ENCODE data around the gene FOSL2. TPM values are rescaled to one million over a fixed set of nuclear protein-coding genes. Genes with fewer than 3 reads are reported as not detected.

The FOSL2 gene
- total RNA-seq, 2 donors from 2014 or later = 27.5 to 33.9 TPM

- TF ChIP-seq CTCF (IDR thresholded peaks at IDR 0.05) (no peak), POLR2A (IDR thresholded peaks at IDR 0.05) (no peak)
- Histone ChIP-seq H3K27ac (peak overlapping the region in 1 of 4 donors; percentile 38), H3K27me3 (no peaks in the 10 kb centered on the region), H3K9me3 (no peaks in the 10 kb centered on the region), H3K4me3 (no peak overlapping the region), H3K36me3 (replicated peaks in 1 of 2; ENCODE audit: insufficient read depth in 1 of 2, low read depth in 2 of 2) (no peaks in the 10 kb centered on the region), H3K4me1 (no peaks in the 10 kb centered on the region)
- peak in 1 of 4 donors; percentile 32 for DNase-seq
- no peak for ATAC-seq
- 75 to 76% methylated on average over 8 of the region's 8 CpGs for WGBS, 2 donors
- intact Hi-C loops (cut with DNase I) = no loop called here
These were observed 55.5 kb downstream of the FOSL2 start for GRCh38 chr2:28447943-28448792.

DNA sequence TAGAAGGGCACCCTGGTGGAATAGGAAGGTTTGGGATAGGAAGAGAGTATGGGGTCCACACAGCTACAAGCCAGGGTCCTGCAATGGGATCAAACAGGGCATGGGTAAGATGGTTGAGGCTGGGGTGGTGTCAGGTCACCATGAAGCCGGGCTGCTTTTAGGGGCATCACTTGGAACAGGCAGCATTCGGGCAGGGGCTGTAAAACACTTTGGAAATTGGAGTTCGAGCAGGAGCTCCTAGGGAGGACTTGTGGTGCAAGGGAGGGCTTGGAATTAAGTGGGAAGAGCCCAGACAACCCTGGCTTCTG, 56.1 kb downstream of the FOSL2 start:
- ATAC-seq (no peak), DNase-seq (no peak)
- intact Hi-C loops (cut with DNase I) = no loop called here
- TF ChIP-seq CTCF (IDR thresholded peaks at IDR 0.05) (no peak), POLR2A (IDR thresholded peaks at IDR 0.05) (no peak)
- no peaks in the 10 kb centered on the region for H3K9me3 ChIP-seq
- no peaks in the 10 kb centered on the region for H3K27me3 ChIP-seq
- H3K4me1 ChIP-seq = no peaks in the 10 kb centered on the region
- H3K36me3 ChIP-seq (replicated peaks in 1 of 2; ENCODE audit: insufficient read depth in 1 of 2, low read depth in 2 of 2) = no peaks in the 10 kb centered on the region
- no peak overlapping the region for H3K4me3 ChIP-seq
- H3K27ac ChIP-seq = peak overlapping the region in 1 of 4 donors; percentile 38
- WGBS, 2 donors = 75 to 83% methylated on average over 3 of the region's 3 CpGs

DNA sequence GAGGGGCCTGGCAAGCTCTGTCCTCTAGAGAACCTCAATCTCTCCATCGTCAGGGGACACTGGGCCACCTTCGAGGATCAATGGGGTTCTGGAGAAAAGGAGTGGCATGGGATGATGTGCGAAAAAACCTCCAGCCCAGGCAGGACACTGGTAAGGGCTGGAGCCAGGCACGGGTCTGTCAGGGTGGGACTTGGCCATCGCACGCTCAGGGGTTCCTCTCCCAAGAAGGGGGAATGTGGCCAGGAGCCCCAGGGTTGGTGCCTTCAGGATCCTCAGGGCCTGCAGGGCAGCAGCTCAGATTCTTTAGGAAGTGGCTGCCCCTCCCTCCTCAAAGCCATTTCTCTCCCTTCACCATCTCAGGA, 56.4 kb downstream of the FOSL2 start:
- H3K9me3 ChIP-seq = no peaks in the 10 kb centered on the region
- H3K4me3 ChIP-seq = no peak overlapping the region
- WGBS, 2 donors = 74 to 84% methylated on average over 4 to 6 of the region's 6 CpGs
- H3K27ac ChIP-seq = no peak overlapping the region
- no peaks in the 10 kb centered on the region for H3K36me3 ChIP-seq (replicated peaks in 1 of 2; ENCODE audit: insufficient read depth in 1 of 2, low read depth in 2 of 2)
- intact Hi-C loops (cut with DNase I) = no loop called here
- no peaks in the 10 kb centered on the region for H3K4me1 ChIP-seq
- no peak for DNase-seq
- TF ChIP-seq CTCF (IDR thresholded peaks at IDR 0.05) (no peak), POLR2A (IDR thresholded peaks at IDR 0.05) (no peak)
- no peaks in the 10 kb centered on the region for H3K27me3 ChIP-seq
- ATAC-seq = no peak

DNA sequence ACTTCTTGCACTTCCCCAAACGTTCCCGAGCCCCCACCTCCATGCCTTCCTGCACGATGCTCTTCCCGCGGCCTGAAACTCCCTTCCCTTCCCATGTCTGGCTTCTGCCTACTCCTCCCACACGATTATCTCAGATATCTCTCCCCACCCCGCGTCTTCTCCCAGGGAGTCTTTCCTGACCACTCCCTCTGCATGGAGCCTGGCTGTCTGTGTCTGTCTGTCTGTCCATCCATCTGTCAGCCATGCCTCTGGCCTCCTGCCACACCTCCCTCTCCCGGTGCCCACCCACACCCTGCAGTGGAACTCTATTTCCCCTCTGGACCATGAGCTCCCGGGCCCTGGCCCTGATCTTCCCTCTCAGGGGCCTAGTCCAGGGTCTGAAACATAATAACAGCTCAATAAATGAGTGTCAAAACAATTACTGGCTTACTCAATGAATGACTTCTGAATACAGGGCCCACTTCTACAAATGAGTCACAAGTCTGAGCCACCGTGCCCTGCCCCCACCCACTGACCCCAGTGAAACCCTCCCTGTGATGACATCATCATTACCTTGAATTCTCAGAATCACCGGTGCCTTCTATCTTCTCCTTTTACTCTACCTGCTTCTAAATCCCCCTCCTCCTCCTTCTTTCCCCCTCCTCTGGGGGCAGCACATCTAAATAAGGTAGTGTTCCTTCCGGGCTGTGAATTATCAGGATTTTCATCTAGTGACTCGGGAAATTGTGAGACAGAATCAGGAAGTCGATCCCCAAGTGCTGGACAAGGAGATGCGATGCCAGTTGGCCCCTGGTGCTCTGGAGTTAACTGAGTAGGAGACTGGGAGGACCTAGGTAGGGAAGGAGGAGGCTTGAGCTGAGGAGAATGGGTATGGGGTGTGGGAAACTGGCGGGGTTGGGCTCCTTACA, 57.1 kb downstream of the FOSL2 start:
- H3K4me3 ChIP-seq = no peak overlapping the region
- no peak for TF ChIP-seq POLR2A (IDR thresholded peaks at IDR 0.05)
- TF ChIP-seq CTCF (IDR thresholded peaks at IDR 0.05) = no peak
- H3K9me3 ChIP-seq = no peaks in the 10 kb centered on the region
- H3K27ac ChIP-seq = no peak overlapping the region
- no peaks in the 10 kb centered on the region for H3K36me3 ChIP-seq (replicated peaks in 1 of 2; ENCODE audit: insufficient read depth in 1 of 2, low read depth in 2 of 2)
- DNase-seq = no peak
- no peak for ATAC-seq
- no peaks in the 10 kb centered on the region for H3K27me3 ChIP-seq
- WGBS, 2 donors = 58 to 69% methylated on average over 16 to 17 of the region's 17 CpGs
- intact Hi-C loops (cut with DNase I) = loop anchor here (5.0 kb wide), 1 partner anchor 747 kb away; no protein-coding TSS in a partner anchor
- H3K4me1 ChIP-seq = no peaks in the 10 kb centered on the region
